Smooth muscle cell (in vitro differentiated cells): ENCODE results near the gene SLC35A2. TPM values are rescaled to one million over a fixed set of nuclear protein-coding genes. Genes with fewer than 3 reads are reported as not detected.
"Not testable (repeated sequence)": the region's sequence is repeated elsewhere in the genome, so short reads cannot be mapped to it uniquely, and the experiment has no call there.

ENCODE experiments used
- DNase-seq: peaks from one replicate; lab custom pipeline; 2025; ENCODE audit not compliant: unreplicated experiment; lab: John Stamatoyannopoulos, UW
- H2AFZ ChIP-seq: fragments of 200-600 bp; sonication (generic); 2 replicates; pipeline ENCODE4 v1.6.0; 2016; ENCODE audit warnings: antibody characterized with exemption, low read depth, mild to moderate bottlenecking
- H3F3A ChIP-seq: fragments of 200-600 bp; sonication (generic); 2 replicates; pipeline ENCODE4 v1.6.0; 2017; ENCODE audit warnings: antibody characterized with exemption, low read depth
- H3K27ac ChIP-seq: fragments of 200-600 bp; sonication (generic); 2 replicates; pipeline ENCODE4 v1.5.1; 2016; ENCODE audit warnings: low read depth, mild to moderate bottlenecking
- H3K27me3 ChIP-seq: fragments of 200-600 bp; sonication (generic); 2 replicates; pipeline ENCODE4 v1.6.1; 2016; ENCODE audit warnings: low read depth, mild to moderate bottlenecking
- H3K36me3 ChIP-seq: fragments of 200-600 bp; sonication (generic); 2 replicates; pipeline ENCODE4 v1.5.1; 2016; ENCODE audit warnings: low read depth
- H3K4me1 ChIP-seq: fragments of 200-600 bp; sonication (generic); 2 replicates; pipeline ENCODE4 v1.5.1; 2016; ENCODE audit warnings: low read depth
- H3K4me2 ChIP-seq: fragments of 200-600 bp; sonication (generic); 2 replicates; pipeline ENCODE4 v1.6.0; 2016; ENCODE audit warnings: mild to moderate bottlenecking
- H3K4me3 ChIP-seq: fragments of 200-600 bp; sonication (generic); 2 replicates; pipeline ENCODE4 v1.5.1; 2016; ENCODE audit warnings: mild to moderate bottlenecking
- H3K79me2 ChIP-seq: fragments of 200-600 bp; sonication (generic); 2 replicates; pipeline ENCODE4 v1.6.0; 2016; ENCODE audit warnings: low read depth, mild to moderate bottlenecking
- H3K9ac ChIP-seq: fragments of 200-600 bp; sonication (generic); 2 replicates; pipeline ENCODE4 v1.6.0; 2016; ENCODE audit warnings: low read depth
- H3K9me3 ChIP-seq: fragments of 200-600 bp; sonication (generic); replicated peaks from 2 replicates; pipeline ENCODE4 v1.5.1; 2016; ENCODE audit warnings: low read depth
- H4K20me1 ChIP-seq: fragments of 200-600 bp; sonication (generic); 2 replicates; pipeline ENCODE4 v1.6.0; 2016; ENCODE audit warnings: low read depth
- CTCF ChIP-seq: fragments of 200-600 bp; sonication (generic); IDR thresholded peaks from 2 replicates; pipeline ENCODE4 v1.5.1; 2017; ENCODE audit warnings: borderline replicate concordance, mild to moderate bottlenecking, antibody characterized with exemption; ENCODE audit not compliant: insufficient read depth, poor library complexity, severe bottlenecking
- WGBS: methylation state at CpG from one replicate; pipeline ENCODE4 v1.1.7; 2016; ENCODE audit warnings: low lambda C conversion rate; 5-methylcytosine and 5-hydroxymethylcytosine counted together
- polyA plus RNA-seq: library from polyadenylated mRNA; unstranded; fragments of >200 nt; fragmentation: Nextera tagmentation; extraction: Ambion mirVana; gene quantifications from 2 replicates; pipeline ENCODE4 v1.2.1, GENCODE V29; 2016
- total RNA-seq: library from RNA; depleted of rRNA; stranded (reverse); fragments of >200 nt; gene quantifications from 2 replicates; pipeline ENCODE4 v1.2.3, GENCODE V29; 2014

The SLC35A2 gene
- total and polyA plus RNA-seq, 2 experiments from 2014 or later, result 72.0 to 98.2 TPM

GRCh38 chrX:48883729-48884128, 27.7 kb downstream of the SLC35A2 start:
- Histone ChIP-seq H3K9me3 (no peaks in the 10 kb centered on the region), H3K4me3 (no peak overlapping the region), H3K9ac (no peak overlapping the region), H4K20me1 (no peaks in the 10 kb centered on the region), H2AFZ (no peak overlapping the region), H3K79me2 (no peaks in the 10 kb centered on the region), H3K27me3 (no peaks in the 10 kb centered on the region), H3K4me2 (no peak overlapping the region), H3F3A (no peaks in the 10 kb centered on the region), H3K36me3 (no peaks in the 10 kb centered on the region), H3K27ac (no peak overlapping the region), H3K4me1 (no peaks in the 10 kb centered on the region)
- no peak for DNase-seq
- 79% methylated on average over 10 of the region's 10 CpGs for WGBS
- no peak for TF ChIP-seq CTCF

GRCh38 chrX:48876944-48877343, 34.5 kb downstream of the SLC35A2 start:
- H3K79me2 ChIP-seq, H3K9ac ChIP-seq, H3F3A ChIP-seq, H3K4me2 ChIP-seq, DNase-seq, H3K27ac ChIP-seq, H3K36me3 ChIP-seq, H3K9me3 ChIP-seq, H4K20me1 ChIP-seq, H3K27me3 ChIP-seq, H3K4me1 ChIP-seq, H3K4me3 ChIP-seq, H2AFZ ChIP-seq: not testable (repeated sequence)
- 68% methylated on average over 4 of the region's 4 CpGs for WGBS

- not testable (repeated sequence) for H3K27ac ChIP-seq, H3K4me2 ChIP-seq, DNase-seq, H2AFZ ChIP-seq, H3F3A ChIP-seq, H3K79me2 ChIP-seq, H3K9me3 ChIP-seq, H3K4me1 ChIP-seq, H3K9ac ChIP-seq, H3K4me3 ChIP-seq, H3K36me3 ChIP-seq, H4K20me1 ChIP-seq, H3K27me3 ChIP-seq
- WGBS, result 79% methylated on average over 2 of the region's 2 CpGs
These were observed 39.4 kb downstream of the SLC35A2 start for GRCh38 chrX:48872017-48872416.

GRCh38 chrX:48864210-48864609, 47.2 kb downstream of the SLC35A2 start:
- DNase-seq, result no peak
- Histone ChIP-seq H3K4me2 (no peak overlapping the region), H3F3A (no peaks in the 10 kb centered on the region), H3K9me3 (no peaks in the 10 kb centered on the region), H3K79me2 (no peaks in the 10 kb centered on the region), H3K36me3 (no peaks in the 10 kb centered on the region), H3K27me3 (no peaks in the 10 kb centered on the region), H2AFZ (no peak overlapping the region), H3K27ac (no peak overlapping the region), H4K20me1 (no peaks in the 10 kb centered on the region), H3K9ac (no peak overlapping the region), H3K4me3 (no peak overlapping the region), H3K4me1 (no peaks in the 10 kb centered on the region)
- 64% methylated on average over 4 of the region's 4 CpGs for WGBS
- no peak for TF ChIP-seq CTCF

GRCh38 chrX:48854898-48855297, 56.5 kb downstream of the SLC35A2 start:
- Histone ChIP-seq H3F3A (no peaks in the 10 kb centered on the region), H3K9ac (no peak overlapping the region), H3K27me3 (no peaks in the 10 kb centered on the region), H3K36me3 (no peaks in the 10 kb centered on the region), H3K4me1 (no peaks in the 10 kb centered on the region), H3K4me3 (no peak overlapping the region), H4K20me1 (no peaks in the 10 kb centered on the region), H3K4me2 (no peak overlapping the region), H3K9me3 (no peaks in the 10 kb centered on the region), H2AFZ (no peak overlapping the region), H3K27ac (no peak overlapping the region), H3K79me2 (no peaks in the 10 kb centered on the region)
- DNase-seq, result no peak
- 54% methylated on average over 5 of the region's 5 CpGs for WGBS
- TF ChIP-seq CTCF, result peak; percentile 22

GRCh38 chrX:48854121-48854804, 57.2 kb downstream of the SLC35A2 start:
- DNase-seq, H3K79me2 ChIP-seq, H3K4me1 ChIP-seq, H3K27ac ChIP-seq, H3K9ac ChIP-seq, H3K4me3 ChIP-seq, H3K27me3 ChIP-seq, H3K9me3 ChIP-seq, H3K36me3 ChIP-seq, H3K4me2 ChIP-seq, H2AFZ ChIP-seq, H4K20me1 ChIP-seq, H3F3A ChIP-seq: not testable (repeated sequence)
- WGBS, result 85% methylated on average over 12 of the region's 12 CpGs

GRCh38 chrX:48853494-48853893, 58.0 kb downstream of the SLC35A2 start:
- H2AFZ ChIP-seq, H3K79me2 ChIP-seq, H3K4me3 ChIP-seq, H3K27me3 ChIP-seq, H3K9ac ChIP-seq, H3K27ac ChIP-seq, H4K20me1 ChIP-seq, H3K36me3 ChIP-seq, H3K4me1 ChIP-seq, H3K4me2 ChIP-seq, H3K9me3 ChIP-seq, DNase-seq, H3F3A ChIP-seq: not testable (repeated sequence)
